Stimulated activated CD4-positive, alpha-beta T cell treated with anti-CD3 and anti-CD28 coated beads, Interleukin-15, amount 100 ng/mL, for 1 hour (primary cell): Measurements from ENCODE around the gene ARHGAP42.
"Not testable (repeated sequence)": the region's sequence is repeated elsewhere in the genome, so short reads cannot be mapped to it uniquely, and the experiment has no call there.

Source experiments
- DNase-seq, 2 donors: peaks; one replicate each; pipeline ENCODE4 v3.0.0-alpha.2; 2020; ENCODE audit warnings: low read depth in 1 of 2, low spot score in 1 of 2

The ARHGAP42 gene

DNA sequence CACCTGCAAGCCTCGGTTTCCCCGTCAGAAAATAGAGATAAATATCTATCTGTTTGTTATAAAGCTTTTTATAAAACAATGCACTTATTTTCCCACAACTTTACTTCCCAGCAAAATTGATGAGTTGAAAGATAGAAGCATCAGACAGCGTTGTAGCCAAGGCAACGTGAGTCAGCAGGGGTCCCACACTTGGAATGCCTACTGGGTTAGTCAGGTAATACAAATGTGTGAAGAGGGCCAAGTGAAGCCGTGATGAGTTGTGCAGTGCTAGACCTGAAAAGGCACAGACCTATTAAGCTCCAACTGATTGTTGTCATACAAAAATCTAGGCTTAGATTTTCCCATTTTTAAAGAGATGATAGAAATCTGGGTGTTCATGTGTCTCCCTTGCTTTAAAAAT lies 323.8 kb downstream of the ARHGAP42 start:
- no peak for DNase-seq

DNA sequence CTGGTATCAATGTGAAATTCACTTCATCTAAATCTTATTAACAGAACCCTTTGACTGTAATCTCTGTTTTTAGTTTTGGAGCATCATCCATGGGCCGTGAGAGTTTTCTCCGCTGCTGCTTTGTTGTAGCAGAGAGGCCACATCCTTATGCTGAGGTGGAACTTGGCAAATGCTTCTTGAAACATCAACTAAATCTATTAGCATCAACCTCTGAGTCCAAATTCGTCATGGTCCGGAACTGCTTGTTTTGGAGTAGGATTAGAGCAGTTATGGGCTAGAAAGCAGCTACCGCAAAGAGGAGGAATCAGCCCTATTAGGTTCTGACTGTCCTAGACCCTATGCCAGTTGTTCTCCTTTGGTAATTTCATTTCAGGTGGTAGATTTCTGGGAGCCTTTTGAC lies 324.8 kb downstream of the ARHGAP42 start:
- no peak for DNase-seq

DNA sequence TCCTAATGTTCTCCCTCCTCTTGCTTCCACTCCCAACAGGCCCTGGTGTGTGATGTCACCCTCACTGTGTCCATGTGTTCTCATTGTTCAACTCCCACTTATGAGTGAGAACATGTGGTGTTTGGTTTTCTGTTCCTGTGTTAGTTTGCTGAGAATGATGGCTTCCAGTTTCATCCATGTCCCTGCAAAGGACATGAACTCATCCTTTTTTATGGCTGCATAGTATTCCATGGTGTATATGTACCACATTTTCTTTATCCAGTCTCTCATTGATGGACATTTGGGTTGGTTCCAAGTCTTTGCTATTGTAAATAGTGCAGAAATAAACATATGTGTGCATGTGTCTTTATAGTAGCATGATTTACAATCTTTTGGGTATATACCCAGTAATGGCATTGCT lies 326.6 kb downstream of the ARHGAP42 start:
- not testable (repeated sequence) for DNase-seq

DNA sequence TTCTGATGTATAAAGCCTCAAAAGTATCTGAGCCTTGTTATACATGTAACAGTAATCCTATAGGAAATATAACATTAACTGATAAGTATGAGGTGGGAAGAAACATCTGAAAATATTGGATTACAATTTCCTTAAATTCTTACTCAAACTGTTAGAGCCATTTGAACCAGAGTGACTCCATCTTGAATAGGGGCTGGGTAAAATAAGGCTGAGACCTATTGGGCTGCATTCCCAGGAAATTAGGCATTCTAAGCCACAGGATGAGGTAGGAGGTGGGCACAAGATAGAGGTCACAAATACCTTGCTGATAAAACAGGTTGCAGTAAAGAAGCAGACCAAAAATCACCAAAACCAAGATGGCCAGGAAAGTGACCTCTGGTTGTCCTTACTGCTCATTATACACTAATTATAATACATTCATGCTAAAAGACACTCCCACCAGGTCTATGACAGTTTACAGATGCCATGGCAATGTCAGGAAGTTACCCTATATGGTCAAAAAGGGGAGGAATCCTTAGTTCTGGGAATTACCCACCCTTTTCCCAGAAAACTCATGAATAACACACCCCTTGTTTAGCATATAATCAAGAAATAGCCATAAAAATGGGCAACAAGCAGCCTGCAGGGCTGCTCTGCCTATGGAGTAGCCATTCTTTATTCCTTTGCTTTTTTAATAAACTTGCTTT lies 327.7 kb downstream of the ARHGAP42 start:
- DNase-seq: no peak

DNA sequence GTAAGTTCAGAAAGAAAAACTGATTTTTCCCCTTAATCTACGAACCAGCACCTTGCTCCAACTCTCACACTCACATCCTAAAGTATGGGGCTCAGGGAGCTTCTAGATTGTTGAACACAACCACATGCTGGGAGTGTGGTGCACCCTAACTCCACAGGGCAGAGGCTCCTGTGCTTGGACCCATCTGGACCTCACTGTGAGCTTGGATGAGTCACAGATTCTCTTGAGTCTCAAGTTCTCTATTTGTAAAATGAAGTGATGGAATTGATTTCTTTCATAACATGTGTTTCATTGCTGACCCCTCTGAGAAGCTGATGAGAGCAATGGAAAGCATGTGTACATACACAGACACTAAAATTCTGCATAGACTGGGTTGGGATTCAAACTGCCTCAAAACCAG lies 332.8 kb downstream of the ARHGAP42 start:
- no peak for DNase-seq

DNA sequence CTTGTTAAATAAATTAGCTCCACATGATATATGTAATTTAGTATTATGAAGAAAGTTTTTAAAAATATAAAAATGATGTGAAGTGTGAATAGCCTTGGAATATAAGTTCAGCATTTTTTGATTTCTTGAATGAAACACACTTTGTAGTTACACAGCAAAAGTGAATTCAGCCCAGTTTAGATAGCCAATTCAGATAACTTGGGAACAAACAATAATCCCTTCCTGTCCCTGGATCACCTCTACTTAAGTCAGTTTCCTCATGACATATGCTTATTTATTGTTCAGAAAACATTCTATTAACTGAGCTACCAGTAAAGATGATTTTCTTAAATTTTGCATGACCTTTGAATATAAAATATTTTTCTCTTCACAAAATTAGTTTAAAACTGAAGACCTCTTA lies 335.2 kb downstream of the ARHGAP42 start:
- no peak for DNase-seq

DNA sequence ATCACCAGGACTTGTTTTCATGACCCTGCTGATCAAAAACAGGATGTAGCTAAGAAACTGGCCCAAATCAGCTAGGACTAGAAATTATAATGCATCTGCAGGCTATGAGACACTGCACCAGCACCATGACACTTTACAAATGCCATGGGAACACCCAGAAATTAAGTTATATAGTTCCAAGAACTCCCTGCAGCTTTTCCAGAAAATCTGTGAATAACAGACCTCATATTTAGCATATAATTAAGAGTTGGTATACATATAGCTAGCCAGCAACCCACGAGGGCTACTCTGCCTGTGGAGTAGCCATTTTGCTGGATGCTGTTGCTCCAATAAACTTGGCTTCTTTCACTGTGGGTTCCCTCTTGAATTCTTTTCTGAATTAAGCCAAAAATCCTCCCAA lies 341.6 kb downstream of the ARHGAP42 start:
- no peak for DNase-seq

DNA sequence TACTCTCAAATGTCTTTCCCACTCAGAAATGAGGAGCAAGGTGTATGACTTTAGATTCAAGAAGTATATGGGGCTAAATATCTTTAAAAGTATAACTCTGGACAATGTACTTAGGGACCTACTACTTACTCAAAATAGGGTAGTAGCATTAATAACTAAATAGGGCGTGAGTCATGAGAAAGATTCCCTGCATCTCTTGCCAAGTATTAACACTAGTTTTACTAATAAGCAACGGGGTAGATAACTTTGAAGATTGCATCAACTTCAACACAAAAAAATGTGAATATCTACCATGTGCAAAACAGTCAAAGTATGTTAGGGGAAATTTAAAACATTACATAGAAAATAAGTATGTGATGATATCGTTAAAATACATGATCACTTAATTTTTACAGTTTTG lies 342.9 kb downstream of the ARHGAP42 start:
- DNase-seq: no peak

DNA sequence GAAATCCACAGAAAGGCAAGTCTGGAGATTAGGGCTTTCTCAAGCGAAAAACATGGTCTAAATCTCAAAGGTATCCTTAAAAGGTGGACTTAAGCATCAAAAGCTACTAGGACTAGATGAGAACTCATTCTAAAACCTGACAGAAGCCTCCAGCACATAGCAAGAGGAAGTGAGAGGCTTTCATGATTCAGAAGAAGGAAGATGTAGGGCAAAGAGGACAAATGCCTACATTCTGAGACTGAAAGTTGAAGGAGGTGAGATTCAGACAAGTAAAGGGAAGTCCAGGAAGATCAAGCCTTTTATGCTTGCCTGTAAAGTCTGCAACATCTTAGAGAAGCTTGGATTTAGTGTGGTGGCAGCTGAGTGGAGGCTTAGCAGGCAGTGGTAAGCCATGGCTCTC lies 343.6 kb downstream of the ARHGAP42 start:
- no peak for DNase-seq

DNA sequence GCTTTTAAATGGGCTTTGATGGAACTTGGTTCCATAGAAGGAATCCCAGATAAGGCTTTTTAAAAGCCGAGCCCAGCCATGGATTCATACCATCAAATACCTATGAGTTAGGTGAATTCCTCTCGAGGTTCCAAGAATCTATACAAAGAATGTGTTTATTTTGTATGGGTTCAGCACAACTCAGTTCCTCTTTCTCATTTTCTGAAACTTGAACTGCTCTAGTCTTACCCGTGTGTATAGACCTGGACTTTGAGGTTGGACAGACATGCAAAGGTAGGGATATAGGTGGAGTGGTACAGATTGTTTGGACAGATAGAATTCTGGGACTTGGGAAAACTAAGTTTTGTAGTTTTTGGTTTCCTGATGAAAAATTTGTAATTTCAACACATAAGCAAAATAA lies 344.6 kb downstream of the ARHGAP42 start:
- DNase-seq: no peak

DNA sequence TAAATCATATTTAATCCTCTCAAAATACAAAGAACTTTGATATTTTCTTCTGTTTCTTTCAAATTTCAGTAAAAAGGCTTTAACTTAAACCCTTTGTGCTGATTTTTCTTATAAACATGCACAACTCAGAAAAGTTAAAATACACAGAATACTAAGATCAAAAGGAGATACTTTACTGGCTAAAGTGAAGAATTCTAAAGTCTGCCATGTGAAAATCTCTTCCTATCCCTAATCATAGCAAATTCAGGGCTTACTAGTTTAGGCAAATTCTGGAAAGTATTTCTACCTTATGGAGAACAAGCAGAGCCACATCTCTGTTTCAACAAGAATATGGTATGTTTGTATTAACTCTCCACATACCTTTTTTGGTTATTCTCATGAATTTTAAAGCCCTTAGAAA lies 345.9 kb downstream of the ARHGAP42 start:
- DNase-seq: no peak

DNA sequence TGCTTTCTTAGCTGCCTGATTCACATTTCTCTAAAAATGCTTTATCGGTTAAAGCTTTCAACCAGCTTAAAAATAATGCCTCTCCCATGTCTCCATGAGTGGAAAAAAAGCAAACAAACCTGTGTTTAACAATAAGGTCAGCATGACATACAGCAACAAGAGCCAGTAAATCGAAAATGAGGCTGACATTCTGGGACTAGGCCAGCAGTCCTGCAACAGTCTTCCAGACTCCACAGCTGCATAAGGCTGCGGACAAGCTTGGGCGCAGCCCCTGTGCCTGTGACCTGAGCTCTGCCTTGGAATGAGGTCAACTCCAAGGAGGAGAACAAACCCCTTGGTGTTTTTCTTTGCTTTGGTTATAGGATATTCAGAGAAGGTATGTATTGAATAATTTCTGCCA lies 347.0 kb downstream of the ARHGAP42 start:
- no peak for DNase-seq

DNA sequence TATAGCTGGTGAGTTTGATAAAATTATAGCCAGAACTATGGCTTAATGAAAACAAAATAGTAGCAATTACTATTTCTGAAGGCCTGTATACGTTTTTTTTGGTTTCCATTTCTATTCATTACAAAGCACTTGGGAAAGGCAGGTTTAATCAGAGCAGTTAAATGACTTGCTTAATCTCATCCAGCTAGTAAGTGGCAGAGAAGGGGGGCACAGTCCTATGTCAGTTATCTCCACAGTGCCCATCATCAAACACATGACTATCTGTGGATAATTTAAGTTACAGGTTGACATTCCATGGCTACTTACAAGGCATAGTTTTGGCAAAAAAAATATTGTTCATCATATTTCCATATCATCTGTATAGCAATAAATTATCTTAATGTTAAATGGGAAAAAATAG lies 348.8 kb downstream of the ARHGAP42 start:
- no peak for DNase-seq
